HG03571 (cell line): ENCODE measurements around the gene SSC5D.

Experiments
- ATAC-seq: cut with Tn5 transposase; IDR thresholded peaks from one replicate; pipeline ENCODE4 v1.9.1; 2021; ENCODE audit not compliant: unreplicated experiment

SSC5D gene

GRCh38 chr19:55454787-55455243, 33.4 kb upstream of the SSC5D start:
- ATAC-seq: no peak

- ATAC-seq: no peak
These were observed 32.5 kb upstream of the SSC5D start for GRCh38 chr19:55455576-55456235.

- no peak for ATAC-seq
These were observed 31.9 kb upstream of the SSC5D start for GRCh38 chr19:55456347-55456746.

GRCh38 chr19:55457683-55458457, 30.4 kb upstream of the SSC5D start:
- ATAC-seq: no peak

- no peak for ATAC-seq
These were observed 28.7 kb upstream of the SSC5D start for GRCh38 chr19:55459551-55459949.

- no peak for ATAC-seq
These were observed 28.1 kb upstream of the SSC5D start for GRCh38 chr19:55459950-55460657.

- ATAC-seq: no peak
These were observed 27.5 kb upstream of the SSC5D start for GRCh38 chr19:55460670-55461258.

- ATAC-seq: peak; percentile 92
These were observed 26.8 kb upstream of the SSC5D start, which contains the start of gene ISOC2 for GRCh38 chr19:55461259-55461973. ISOC2 (minus strand) TSS chr19:55461642; CDS start chr19:55456486, 5,156 bp downstream.

GRCh38 chr19:55461974-55462626, 26.1 kb upstream of the SSC5D start:
- ATAC-seq: no peak

GRCh38 chr19:55462722-55463121, 25.5 kb upstream of the SSC5D start:
- no peak for ATAC-seq

GRCh38 chr19:55463583-55464031, 24.6 kb upstream of the SSC5D start:
- ATAC-seq: no peak

GRCh38 chr19:55464039-55464661, 24.1 kb upstream of the SSC5D start:
- ATAC-seq: no peak

- no peak for ATAC-seq
These were observed 23.6 kb upstream of the SSC5D start, which contains the start of gene C19orf85 for GRCh38 chr19:55464662-55465054. C19orf85 (minus strand) TSS chr19:55464751; CDS start chr19:55464554, 197 bp downstream.

GRCh38 chr19:55465460-55466240, 22.6 kb upstream of the SSC5D start:
- ATAC-seq: no peak

- ATAC-seq: no peak
These were observed 22.0 kb upstream of the SSC5D start for GRCh38 chr19:55466241-55466614.

GRCh38 chr19:55467236-55468053, 20.8 kb upstream of the SSC5D start:
- ATAC-seq: peak; percentile 61

GRCh38 chr19:55468054-55468393, 20.2 kb upstream of the SSC5D start:
- no peak for ATAC-seq

GRCh38 chr19:55471266-55471665, 17.0 kb upstream of the SSC5D start:
- no peak for ATAC-seq
